Epithelial cell of proximal tubule (primary cell): ENCODE results near the gene PGC. TPM values are rescaled to one million over a fixed set of nuclear protein-coding genes. Genes with fewer than 3 reads are reported as not detected.

Source experiments
- DNase-seq: peaks from one replicate; pipeline ENCODE4 v3.0.0-alpha.2; 2011; ENCODE audit warnings: low read depth
- H3K4me3 ChIP-seq: 2 replicates; pipeline ENCODE4 v1.5.1; 2011; ENCODE audit warnings: low read depth, mild to moderate bottlenecking, low read length
- CTCF ChIP-seq: conservative IDR thresholded peaks from 2 replicates; pipeline ENCODE4 v1.5.1; 2012; ENCODE audit warnings: low read depth, mild to moderate bottlenecking, low read length
- total RNA-seq: library from RNA; depleted of rRNA; stranded (reverse); fragments of >200 nt; gene quantifications from 2 replicates; pipeline ENCODE4 v1.2.3, GENCODE V29; 2015

PGC gene
- total RNA-seq, 1 donor from 2014 or later: not detected

DNA sequence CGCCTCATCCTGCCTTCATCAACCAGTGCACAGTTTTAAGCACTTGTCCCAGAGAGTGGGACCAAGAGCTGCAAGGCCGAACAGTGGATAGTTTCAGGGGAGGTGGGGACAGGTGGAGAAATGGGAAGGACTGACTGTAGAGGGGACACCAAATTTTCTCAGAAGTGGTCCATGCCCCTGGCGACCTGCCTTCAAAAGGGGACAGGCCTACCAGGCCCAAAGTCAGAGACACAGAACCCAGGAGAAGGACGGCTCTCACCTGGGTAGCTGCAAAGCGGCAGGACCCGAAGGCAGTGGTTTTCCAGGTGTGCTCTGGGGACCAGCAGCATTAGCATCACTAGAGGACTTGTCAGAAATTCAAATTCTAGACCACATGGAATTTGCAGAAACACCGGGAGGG is 17.6 kb downstream of the PGC start:
- H3K4me3 ChIP-seq: no peak overlapping the region
- TF ChIP-seq CTCF: no peak
- DNase-seq: no peak

- no peak for DNase-seq
- no peak for TF ChIP-seq CTCF
- no peak overlapping the region for H3K4me3 ChIP-seq
These were observed 18.2 kb downstream of the PGC start for GRCh38 chr6:41728954-41729353.

DNA sequence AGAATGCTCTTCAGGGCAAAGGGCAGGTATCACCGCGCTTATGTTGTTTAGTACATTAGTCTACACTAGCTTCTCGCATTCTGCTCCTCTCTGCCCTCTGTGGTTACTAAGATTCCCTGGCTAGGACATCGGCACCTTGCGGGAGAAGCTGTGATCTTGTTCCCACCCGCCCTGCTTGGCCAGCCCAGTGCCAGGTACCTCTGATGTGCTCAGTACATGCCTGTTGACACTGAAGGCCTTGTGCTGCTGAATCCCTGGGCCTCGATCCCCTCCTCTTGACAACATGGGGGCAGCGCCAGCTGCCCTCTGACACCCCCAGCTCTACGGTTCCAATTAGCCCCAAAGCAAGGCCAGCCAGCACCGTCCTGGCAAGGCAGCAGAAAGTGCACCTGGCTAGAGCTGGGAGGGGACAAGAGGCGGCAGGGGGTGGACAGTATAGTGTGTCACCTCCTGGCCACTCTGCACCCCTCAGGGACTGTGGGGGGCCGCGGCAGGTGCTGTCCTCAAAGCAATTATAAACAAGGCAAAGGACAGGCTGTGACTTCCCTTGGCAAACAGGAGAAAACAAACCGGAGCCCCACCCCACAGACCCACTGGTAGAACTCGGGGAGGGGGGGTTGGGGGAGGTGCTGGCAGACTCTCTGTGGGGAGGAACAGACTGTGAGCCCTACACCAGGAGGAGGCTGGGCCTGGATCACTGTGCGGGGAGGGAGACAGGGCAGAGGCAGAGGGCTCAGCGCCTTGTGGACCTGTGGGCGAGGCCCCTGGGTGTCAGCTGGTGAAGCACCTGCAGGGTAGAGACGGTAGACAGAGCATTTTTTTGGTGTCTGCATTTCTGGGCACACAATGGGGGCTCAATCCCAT is 18.9 kb downstream of the PGC start:
- DNase-seq: no peak
- H3K4me3 ChIP-seq: no peak overlapping the region
- TF ChIP-seq CTCF: no peak

GRCh38 chr6:41727705-41728072 is 19.5 kb downstream of the PGC start:
- no peak for DNase-seq
- H3K4me3 ChIP-seq: no peak overlapping the region
- TF ChIP-seq CTCF: no peak

GRCh38 chr6:41726876-41727275 is 20.3 kb downstream of the PGC start:
- TF ChIP-seq CTCF: no peak
- H3K4me3 ChIP-seq: no peak overlapping the region
- no peak for DNase-seq

DNA sequence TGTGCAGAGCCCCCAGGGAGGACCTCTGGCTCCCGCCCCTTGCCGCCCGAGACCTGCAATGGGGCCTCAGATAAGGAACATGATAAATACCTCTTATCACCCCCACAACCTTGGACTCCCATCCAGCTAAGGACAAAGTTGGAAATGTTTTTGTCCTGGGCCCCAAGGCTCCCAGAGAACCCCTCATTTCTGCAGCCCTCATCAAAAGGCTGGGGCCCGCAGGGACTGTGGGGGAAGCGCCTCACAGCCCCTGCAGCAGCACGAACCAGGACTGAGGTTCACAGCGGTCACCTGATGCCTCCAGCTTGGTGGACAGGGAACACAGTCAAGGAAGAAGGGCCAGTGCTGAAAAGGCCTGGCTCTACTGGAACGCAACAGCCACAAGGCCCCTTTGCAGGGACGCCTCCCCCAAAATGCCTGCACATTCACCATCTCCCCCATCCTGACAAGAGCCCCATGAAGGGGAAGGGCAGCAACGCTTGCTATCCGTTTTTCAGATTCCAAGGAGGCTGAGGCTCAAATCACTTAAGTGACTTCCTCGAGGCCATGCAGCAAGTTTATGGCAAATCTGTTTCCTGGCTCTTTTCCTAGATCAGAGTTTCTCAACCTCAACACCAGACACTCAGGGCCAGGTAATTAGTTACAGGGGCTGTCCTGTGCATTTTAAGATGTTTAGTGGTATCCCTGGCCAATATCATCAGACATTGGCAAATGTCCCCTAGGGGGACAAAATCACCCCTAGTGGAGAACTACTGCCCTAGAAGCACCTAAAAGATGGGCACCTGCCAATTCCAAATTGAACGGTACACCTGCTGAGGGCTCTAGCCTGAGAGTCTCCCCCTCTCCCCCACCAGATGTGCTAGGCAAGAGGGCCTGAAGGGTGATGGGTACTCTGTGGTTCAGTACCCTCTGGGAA is 22.4 kb downstream of the PGC start:
- no peak overlapping the region for H3K4me3 ChIP-seq
- no peak for DNase-seq
- peak; percentile 17 for TF ChIP-seq CTCF
